GM23338 (cell line): Measurements from ENCODE around the gene IRF8. TPM values are rescaled to one million over a fixed set of nuclear protein-coding genes. Genes with fewer than 3 reads are reported as not detected.

Experiments used
- ATAC-seq: fragments of 200-7000 bp; cut with Tn5 transposase; 3 replicates; pipeline ENCODE4 v1.9.1; 2020
- DNase-seq: peaks from one replicate; pipeline ENCODE4 v3.0.0-alpha.2; 2015; ENCODE audit warnings: low spot score
- H2AFZ ChIP-seq: fragments of 200-600 bp; sonication (generic); 2 replicates; pipeline ENCODE4 v1.8.0; 2016; ENCODE audit warnings: antibody characterized with exemption, mild to moderate bottlenecking, moderate library complexity
- H3F3A ChIP-seq: fragments of 200-600 bp; sonication (generic); replicated peaks from 2 replicates; pipeline ENCODE4 v1.8.0; 2017; ENCODE audit warnings: antibody characterized with exemption, mixed run types, low read depth
- H3K27ac ChIP-seq: fragments of 200-600 bp; sonication (generic); 2 replicates; pipeline ENCODE4 v1.6.1; 2016; ENCODE audit warnings: low read depth
- H3K27me3 ChIP-seq: fragments of 200-600 bp; sonication (generic); 2 replicates; pipeline ENCODE4 v1.8.0; 2016; ENCODE audit warnings: mild to moderate bottlenecking, mixed run types, moderate library complexity; ENCODE audit not compliant: insufficient read depth
- H3K36me3 ChIP-seq: fragments of 200-600 bp; sonication (generic); 2 replicates; pipeline ENCODE4 v1.8.0; 2016; ENCODE audit warnings: mild to moderate bottlenecking; ENCODE audit not compliant: insufficient read depth
- H3K4me1 ChIP-seq: fragments of 200-600 bp; sonication (generic); 2 replicates; pipeline ENCODE4 v1.8.0; 2016; ENCODE audit warnings: mild to moderate bottlenecking, moderate library complexity; ENCODE audit not compliant: insufficient read depth
- H3K4me2 ChIP-seq: fragments of 200-600 bp; sonication (generic); 2 replicates; pipeline ENCODE4 v1.7.1; 2017; ENCODE audit warnings: mixed run types
- H3K4me3 ChIP-seq: fragments of 200-600 bp; sonication (generic); 2 replicates; pipeline ENCODE4 v1.6.1; 2016; ENCODE audit warnings: mixed run types
- H3K79me2 ChIP-seq: fragments of 200-600 bp; sonication (generic); replicated peaks from 2 replicates; pipeline ENCODE4 v1.8.0; 2017; ENCODE audit warnings: mild to moderate bottlenecking; ENCODE audit not compliant: insufficient read depth
- H3K9me2 ChIP-seq: fragments of 200-600 bp; sonication (generic); 2 replicates; pipeline ENCODE4 v1.8.0; 2017; ENCODE audit not compliant: insufficient read depth
- H4K20me1 ChIP-seq: fragments of 200-600 bp; sonication (generic); replicated peaks from 2 replicates; pipeline ENCODE4 v1.8.0; 2017; ENCODE audit warnings: mild to moderate bottlenecking; ENCODE audit not compliant: insufficient read depth
- H3K27ac Mint-ChIP-seq: 2 replicates; pipeline ENCODE4 v1.8.0; 2020; ENCODE audit warnings: inconsistent platforms, mild to moderate bottlenecking, moderate library complexity, mixed read lengths
- H3K27me3 Mint-ChIP-seq: 3 replicates; pipeline ENCODE4 v1.8.0; 2022; ENCODE audit warnings: low read depth, mild to moderate bottlenecking, moderate library complexity, mixed read lengths, inconsistent platforms; ENCODE audit not compliant: insufficient read depth, poor library complexity
- H3K36me3 Mint-ChIP-seq: 3 replicates; pipeline ENCODE4 v1.8.0; 2021; ENCODE audit warnings: low read depth, mild to moderate bottlenecking, inconsistent platforms, moderate library complexity, mixed read lengths
- H3K4me1 Mint-ChIP-seq: 3 replicates; pipeline ENCODE4 v1.8.0; 2020; ENCODE audit warnings: mild to moderate bottlenecking, inconsistent platforms, mixed read lengths
- H3K4me3 Mint-ChIP-seq: 3 replicates; pipeline ENCODE4 v1.8.0; 2021; ENCODE audit warnings: moderate library complexity, mild to moderate bottlenecking, inconsistent platforms, mixed read lengths
- H3K9me3 Mint-ChIP-seq: 3 replicates; pipeline ENCODE4 v1.8.0; 2020; ENCODE audit warnings: moderate library complexity, mild to moderate bottlenecking, inconsistent platforms, mixed read lengths
- CREB1 ChIP-seq: fragments of 250-450 bp; sonication (Bioruptor Pico); IDR thresholded peaks from 2 replicates; pipeline ENCODE4 v1.5.0; 2020; ENCODE audit warnings: low read depth, mild to moderate bottlenecking, moderate library complexity
- EZH2phosphoT487 ChIP-seq: fragments of 200-600 bp; sonication (generic); IDR thresholded peaks from one replicate; pipeline ENCODE4 v1.8.1; 2018; ENCODE audit warnings: antibody characterized with exemption; ENCODE audit not compliant: unreplicated experiment
- JUNB ChIP-seq: IDR thresholded peaks from one replicate; pipeline ENCODE4 v1.6.1; 2016; ENCODE audit warnings: antibody characterized with exemption; ENCODE audit not compliant: unreplicated experiment
- NANOG ChIP-seq: IDR thresholded peaks from 2 replicates; pipeline ENCODE4 v1.6.1; 2016; ENCODE audit warnings: antibody characterized with exemption, borderline replicate concordance
- STAT1 ChIP-seq: IDR thresholded peaks from one replicate; pipeline ENCODE4 v1.6.1; 2016; ENCODE audit warnings: antibody characterized with exemption; ENCODE audit not compliant: unreplicated experiment
- ZNF114 ChIP-seq: fragments of 250-450 bp; sonication (Bioruptor Pico); IDR thresholded peaks from 2 replicates; pipeline ENCODE4 v1.5.0; 2020; ENCODE audit warnings: mild to moderate bottlenecking, moderate library complexity
- ZNF331 ChIP-seq: fragments of 250-450 bp; sonication (Bioruptor Pico); IDR thresholded peaks from 2 replicates; pipeline ENCODE4 v1.5.0; 2020; ENCODE audit warnings: low read depth, mild to moderate bottlenecking, moderate library complexity
- polyA plus RNA-seq: library from polyadenylated mRNA; unstranded; fragments of >200 nt; fragmentation: Nextera tagmentation; extraction: Ambion mirVana; gene quantifications from 2 replicates; pipeline ENCODE4 v1.2.1, GENCODE V29; 2016
- total RNA-seq: library from RNA; depleted of rRNA; stranded (reverse); fragments of >200 nt; shearing (Covaris generic); gene quantifications from 2 replicates; pipeline ENCODE4 v1.2.3, GENCODE V29; 2014
- TF ChIP-seq, protein P1 (sequence below): IDR thresholded peaks from 2 replicates; pipeline ENCODE4 v1.6.1; 2016; ENCODE audit warnings: antibody characterized with exemption
- TF ChIP-seq, protein P2 (sequence below), 2 experiments: fragments of 200-600 bp in 1 of 2; sonication (generic) in 1 of 2; conservative IDR thresholded peaks; 2 replicates each; pipeline versions ENCODE4 v1.5.1 to v1.6.1; 2016 to 2017; ENCODE audit warnings: antibody characterized with exemption in 2 of 2, low read depth in 2 of 2, mild to moderate bottlenecking in 2 of 2, moderate library complexity in 1 of 2

The IRF8 gene
- total and polyA plus RNA-seq, 2 experiments from 2014 or later: 0.47 to 2.8 TPM

DNA sequence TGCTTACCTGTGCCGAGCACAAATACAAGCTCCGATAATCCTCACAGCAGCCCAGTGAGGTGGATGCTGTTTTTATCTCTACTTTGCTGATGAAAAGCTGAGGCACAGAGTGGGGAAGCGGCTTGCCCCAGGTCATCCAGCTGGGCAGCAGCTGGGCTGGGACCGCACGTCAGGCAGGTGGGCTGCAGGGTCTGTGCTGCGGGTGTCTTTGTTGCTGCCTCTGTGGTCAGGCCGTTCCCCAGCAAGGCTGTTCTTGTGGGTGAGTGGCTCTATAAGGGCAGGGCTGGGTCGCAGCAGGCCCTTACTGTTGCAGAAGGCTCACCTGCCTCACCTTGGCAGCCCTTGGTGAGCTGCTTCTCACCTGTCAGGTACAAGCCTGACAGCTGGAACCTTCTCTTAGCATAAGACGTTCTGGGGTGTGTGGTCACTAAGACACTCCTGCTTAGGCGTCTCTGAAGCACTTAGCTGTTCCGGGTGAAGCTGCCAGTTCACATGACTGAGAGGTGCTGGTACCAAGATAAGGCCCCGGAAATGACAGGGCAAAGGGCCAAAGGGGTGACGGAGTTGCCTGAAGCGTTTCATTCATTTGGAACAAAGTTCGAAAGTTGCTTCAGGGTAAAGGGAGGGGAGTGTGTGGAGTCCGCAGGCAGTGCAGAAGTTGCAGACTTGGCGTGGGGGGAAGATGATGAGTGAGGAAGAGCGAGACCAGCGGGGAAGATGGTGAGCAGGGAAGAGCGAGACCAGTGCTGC is 17.4 kb downstream of the IRF8 start (continued):
- TF ChIP-seq EZH2phosphoT487 (no peak), STAT1 (no peak), ZNF114 (no peak), ZNF331 (no peak), CREB1 (CRISPR knock-in tag) (no peak), NANOG (no peak)
- TF ChIP-seq, protein P1, sequence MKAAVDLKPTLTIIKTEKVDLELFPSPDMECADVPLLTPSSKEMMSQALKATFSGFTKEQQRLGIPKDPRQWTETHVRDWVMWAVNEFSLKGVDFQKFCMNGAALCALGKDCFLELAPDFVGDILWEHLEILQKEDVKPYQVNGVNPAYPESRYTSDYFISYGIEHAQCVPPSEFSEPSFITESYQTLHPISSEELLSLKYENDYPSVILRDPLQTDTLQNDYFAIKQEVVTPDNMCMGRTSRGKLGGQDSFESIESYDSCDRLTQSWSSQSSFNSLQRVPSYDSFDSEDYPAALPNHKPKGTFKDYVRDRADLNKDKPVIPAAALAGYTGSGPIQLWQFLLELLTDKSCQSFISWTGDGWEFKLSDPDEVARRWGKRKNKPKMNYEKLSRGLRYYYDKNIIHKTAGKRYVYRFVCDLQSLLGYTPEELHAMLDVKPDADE: no peak
- TF ChIP-seq, protein P2, sequence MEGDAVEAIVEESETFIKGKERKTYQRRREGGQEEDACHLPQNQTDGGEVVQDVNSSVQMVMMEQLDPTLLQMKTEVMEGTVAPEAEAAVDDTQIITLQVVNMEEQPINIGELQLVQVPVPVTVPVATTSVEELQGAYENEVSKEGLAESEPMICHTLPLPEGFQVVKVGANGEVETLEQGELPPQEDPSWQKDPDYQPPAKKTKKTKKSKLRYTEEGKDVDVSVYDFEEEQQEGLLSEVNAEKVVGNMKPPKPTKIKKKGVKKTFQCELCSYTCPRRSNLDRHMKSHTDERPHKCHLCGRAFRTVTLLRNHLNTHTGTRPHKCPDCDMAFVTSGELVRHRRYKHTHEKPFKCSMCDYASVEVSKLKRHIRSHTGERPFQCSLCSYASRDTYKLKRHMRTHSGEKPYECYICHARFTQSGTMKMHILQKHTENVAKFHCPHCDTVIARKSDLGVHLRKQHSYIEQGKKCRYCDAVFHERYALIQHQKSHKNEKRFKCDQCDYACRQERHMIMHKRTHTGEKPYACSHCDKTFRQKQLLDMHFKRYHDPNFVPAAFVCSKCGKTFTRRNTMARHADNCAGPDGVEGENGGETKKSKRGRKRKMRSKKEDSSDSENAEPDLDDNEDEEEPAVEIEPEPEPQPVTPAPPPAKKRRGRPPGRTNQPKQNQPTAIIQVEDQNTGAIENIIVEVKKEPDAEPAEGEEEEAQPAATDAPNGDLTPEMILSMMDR (conservative IDR thresholded peaks at IDR 0.05; ENCODE audit: low read depth in 2 of 2): no peak

DNA sequence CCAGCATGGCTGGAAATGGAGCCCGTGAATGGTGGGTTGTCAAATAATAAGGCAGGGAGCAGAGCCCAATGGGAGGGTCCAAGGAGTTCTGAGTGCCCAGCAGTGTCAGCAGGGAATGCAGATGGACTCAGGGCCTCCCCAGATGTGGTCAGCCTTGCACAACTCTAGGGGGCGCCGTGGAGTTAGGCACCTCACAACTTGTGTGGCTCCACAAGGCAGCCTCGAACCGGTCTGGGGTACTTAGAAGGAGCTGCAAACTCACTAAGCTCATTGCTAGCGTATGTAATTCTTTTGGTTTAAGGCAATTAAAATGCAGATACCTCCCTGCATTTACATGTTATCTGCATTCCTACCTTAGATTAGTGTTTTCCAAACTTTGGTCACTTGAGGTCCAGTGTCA is 18.1 kb downstream of the IRF8 start:
- no peak for ATAC-seq
- Mint-ChIP-seq H3K4me3 (no peak overlapping the region), H3K27ac (no peak overlapping the region), H3K4me1 (peaks cover 27% of the 10 kb centered on the region), H3K9me3 (no peaks in the 10 kb centered on the region), H3K27me3 (peaks cover 17% of the 10 kb centered on the region), H3K36me3 (no peaks in the 10 kb centered on the region)
- no peaks in the 10 kb centered on the region for H3K9me2 ChIP-seq
- H3F3A ChIP-seq: no peaks in the 10 kb centered on the region
- H4K20me1 ChIP-seq: no peaks in the 10 kb centered on the region
- H3K4me3 ChIP-seq: no peak overlapping the region
- DNase-seq: peak; percentile 24
- no peaks in the 10 kb centered on the region for H3K79me2 ChIP-seq
- no peak for TF ChIP-seq JUNB
- TF ChIP-seq, protein P2 (conservative IDR thresholded peaks at IDR 0.05; ENCODE audit: low read depth in 2 of 2): peak; percentile 53 to 63
- H2AFZ ChIP-seq: no peak overlapping the region
- H3K27ac ChIP-seq: no peak overlapping the region
- peaks cover 3% of the 10 kb centered on the region for H3K4me1 ChIP-seq
- no peaks in the 10 kb centered on the region for H3K27me3 ChIP-seq
- no peaks in the 10 kb centered on the region for H3K36me3 ChIP-seq
- no peak overlapping the region for H3K4me2 ChIP-seq
